PC-3 (cell line): ENCODE data around the gene ALCAM.

ENCODE experiments used
- EZH2 ChIP-seq: fragments of 300-600 bp; sonication (generic); IDR thresholded peaks from one replicate; pipeline ENCODE4 v1.6.1; 2017; ENCODE audit warnings: antibody characterized with exemption, mild to moderate bottlenecking, low read length; ENCODE audit not compliant: unreplicated experiment
- TF ChIP-seq, protein P1 (sequence below): fragments of 300-600 bp; sonication (generic); conservative IDR thresholded peaks from 2 replicates; pipeline ENCODE4 v1.5.1; 2017; ENCODE audit warnings: antibody characterized with exemption, low read depth, mild to moderate bottlenecking, low read length

DNA sequence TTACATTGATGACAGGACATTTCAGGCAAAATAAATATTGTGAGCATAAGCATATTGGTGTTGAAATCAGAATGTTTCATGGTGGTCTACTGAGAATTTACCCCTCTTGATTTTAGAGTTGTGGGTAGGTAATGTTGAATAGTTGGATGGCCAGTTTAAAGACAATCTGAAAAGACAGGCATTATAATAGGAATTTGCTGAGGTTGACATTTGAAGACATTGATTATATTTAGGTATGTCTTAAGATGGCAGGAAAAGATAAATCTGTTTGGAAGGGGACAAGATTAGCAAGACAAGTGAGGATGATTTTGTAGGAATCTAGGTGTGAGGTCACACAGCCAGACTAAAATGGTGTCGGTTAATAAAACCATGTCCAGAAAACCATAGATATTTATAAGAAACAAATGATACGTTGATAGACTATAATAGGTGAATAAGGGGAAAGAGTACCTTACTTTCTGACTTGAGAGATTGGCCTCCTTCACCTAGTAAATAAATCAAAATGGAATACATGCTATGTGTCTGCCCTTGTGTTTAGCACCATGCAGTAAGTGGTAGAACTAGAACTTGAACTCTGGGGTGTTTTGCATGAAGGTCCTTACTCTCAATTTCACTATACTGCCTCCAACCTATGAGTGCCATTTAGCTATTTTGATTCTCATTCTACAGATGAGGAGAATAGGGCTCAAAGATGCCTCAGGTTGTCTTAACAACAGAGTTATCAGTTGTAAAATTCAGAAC lies 57.9 kb downstream of the ALCAM start:
- no peak for TF ChIP-seq EZH2
- TF ChIP-seq, protein P1, sequence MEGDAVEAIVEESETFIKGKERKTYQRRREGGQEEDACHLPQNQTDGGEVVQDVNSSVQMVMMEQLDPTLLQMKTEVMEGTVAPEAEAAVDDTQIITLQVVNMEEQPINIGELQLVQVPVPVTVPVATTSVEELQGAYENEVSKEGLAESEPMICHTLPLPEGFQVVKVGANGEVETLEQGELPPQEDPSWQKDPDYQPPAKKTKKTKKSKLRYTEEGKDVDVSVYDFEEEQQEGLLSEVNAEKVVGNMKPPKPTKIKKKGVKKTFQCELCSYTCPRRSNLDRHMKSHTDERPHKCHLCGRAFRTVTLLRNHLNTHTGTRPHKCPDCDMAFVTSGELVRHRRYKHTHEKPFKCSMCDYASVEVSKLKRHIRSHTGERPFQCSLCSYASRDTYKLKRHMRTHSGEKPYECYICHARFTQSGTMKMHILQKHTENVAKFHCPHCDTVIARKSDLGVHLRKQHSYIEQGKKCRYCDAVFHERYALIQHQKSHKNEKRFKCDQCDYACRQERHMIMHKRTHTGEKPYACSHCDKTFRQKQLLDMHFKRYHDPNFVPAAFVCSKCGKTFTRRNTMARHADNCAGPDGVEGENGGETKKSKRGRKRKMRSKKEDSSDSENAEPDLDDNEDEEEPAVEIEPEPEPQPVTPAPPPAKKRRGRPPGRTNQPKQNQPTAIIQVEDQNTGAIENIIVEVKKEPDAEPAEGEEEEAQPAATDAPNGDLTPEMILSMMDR: no peak
